ENCODE results near the gene CREBBP. TPM values are rescaled to one million over a fixed set of nuclear protein-coding genes. Genes with fewer than 3 reads are reported as not detected.

The CREBBP gene
- total RNA-seq, 1 experiment from 2014 or later = 79.1 TPM

DNA sequence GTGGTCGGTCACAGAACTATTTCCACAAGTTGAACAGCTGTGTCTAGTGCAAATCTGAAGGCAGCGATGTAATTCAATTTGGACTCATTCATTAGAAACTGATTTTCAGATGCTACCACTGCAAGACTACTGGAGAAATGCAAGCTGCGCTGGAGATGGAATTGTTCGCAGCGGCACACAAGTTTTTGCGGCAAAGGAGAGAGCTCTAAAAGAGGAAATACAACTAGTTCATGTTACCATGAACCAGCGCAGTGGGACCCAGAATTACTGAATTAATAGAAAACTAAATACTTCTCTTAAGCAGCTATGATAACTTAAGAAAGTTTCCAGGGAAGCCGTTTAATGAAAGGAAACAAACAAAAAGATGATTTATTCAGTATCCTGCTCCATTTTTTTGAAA is 1.9 kb downstream of the CREBBP start:
- Mint-ChIP-seq H3K4me1 (peaks cover 45 to 49% of the 10 kb centered on the region in 2 experiments), H3K36me3 (ENCODE audit: insufficient read depth in 1 of 3, low read depth in 3 of 3) (peaks cover 4 to 24% (median 20%) of the 10 kb centered on the region in 3 experiments; a peak in 6 of 7 replicates), H3K9me3 (no peaks in the 10 kb centered on the region), H3K27ac (no peak overlapping the region; a peak in 1 of 7 replicates), H3K27me3 (ENCODE audit: low read depth) (0 out of 2 replicates have a peak, but pooled peaks cover 1% of the 10 kb centered on the region), H3K4me3 (peak overlapping the region; percentile 83 to 88)
- Histone ChIP-seq H3K23ac (ENCODE audit: insufficient read length, low read depth, low read length) (no peak overlapping the region), H3T11ph (ENCODE audit: low read length) (no peak overlapping the region), H2AFZ (ENCODE audit: low read length) (no peak overlapping the region), H4K8ac (replicated peaks; ENCODE audit: insufficient read length, low read depth, low read length) (no peak overlapping the region), H2AK5ac (ENCODE audit: insufficient read length, low read length) (no peak overlapping the region), H3K4me2 (ENCODE audit: insufficient read depth, insufficient read length, low read length) (peak overlapping the region; percentile 88), H2BK15ac (ENCODE audit: low read depth, low read length) (no peak overlapping the region), H3K14ac (ENCODE audit: insufficient read depth, low read length) (no peak overlapping the region), H4K20me1 (ENCODE audit: control insufficient read depth, insufficient read depth, insufficient read length) (peaks cover 3% of the 10 kb centered on the region), H3K18ac (ENCODE audit: insufficient read length, low read depth, low read length) (no peak overlapping the region), H2BK12ac (ENCODE audit: insufficient read length, low read depth, low read length) (no peak overlapping the region), H3K27ac (ENCODE audit: insufficient read length, low read depth, low read length) (no peak overlapping the region), H3K27me3 (ENCODE audit: insufficient read depth, low read length) (no peaks in the 10 kb centered on the region), H3K4ac (ENCODE audit: low read depth, low read length) (no peak overlapping the region), H4K5ac (ENCODE audit: insufficient read length, low read depth, low read length) (no peak overlapping the region), H2BK120ac (ENCODE audit: low read depth, low read length, poor library complexity, severe bottlenecking) (no peak overlapping the region), H3K79me2 (ENCODE audit: insufficient read depth, low read length) (peaks cover 44% of the 10 kb centered on the region), H3K9ac (ENCODE audit: extremely low read depth, insufficient read length, low read length) (no peak overlapping the region), H3K79me1 (ENCODE audit: insufficient read depth, low read depth, low read length, poor library complexity, severe bottlenecking) (peaks cover 6% of the 10 kb centered on the region), H3K9me3 (ENCODE audit: control insufficient read depth, low read depth, low read length) (no peaks in the 10 kb centered on the region), H3K4me1 (ENCODE audit: insufficient read depth, low read length) (peaks cover 9% of the 10 kb centered on the region; the same call in 1 of the 2 replicates), H3K56ac (ENCODE audit: insufficient read length, low read depth, low read length) (no peak overlapping the region), H2BK20ac (ENCODE audit: low read depth, low read length, poor library complexity, severe bottlenecking) (no peak overlapping the region), H3K23me2 (ENCODE audit: insufficient read length, low read depth, low read length, poor library complexity, severe bottlenecking) (peaks cover 8% of the 10 kb centered on the region), H4K91ac (ENCODE audit: insufficient read length, low read depth, low read length) (no peak overlapping the region), H2BK5ac (ENCODE audit: insufficient read length, low read length) (no peak overlapping the region)
- no CpG with 5 or more reads among the region's 8 CpGs for WGBS (ENCODE audit: extremely low coverage, insufficient read length, low lambda C conversion rate)
- TF ChIP-seq CTCF (conservative IDR thresholded peaks at IDR 0.05) = no peak
- no peak for DNase-seq

All from H9 (cell line).